GM19324 (cell line): ENCODE measurements around the gene GLI2.

Experiments
- ATAC-seq: cut with Tn5 transposase; IDR thresholded peaks from one replicate; pipeline ENCODE4 v1.9.1; 2021; ENCODE audit warnings: mild to moderate bottlenecking, moderate library complexity; ENCODE audit not compliant: unreplicated experiment, low FRiP score

The GLI2 gene

GRCh38 chr2:120768112-120769048, 32.7 kb downstream of the GLI2 start:
- no peak for ATAC-seq

- ATAC-seq = no peak
These were observed 33.6 kb downstream of the GLI2 start for GRCh38 chr2:120769076-120769786.

GRCh38 chr2:120769787-120770120, 34.1 kb downstream of the GLI2 start:
- no peak for ATAC-seq

GRCh38 chr2:120770176-120770575, 34.5 kb downstream of the GLI2 start:
- no peak for ATAC-seq

- ATAC-seq = no peak
These were observed 35.0 kb downstream of the GLI2 start for GRCh38 chr2:120770641-120771040.

- ATAC-seq = no peak
These were observed 35.6 kb downstream of the GLI2 start for GRCh38 chr2:120771111-120771780.

GRCh38 chr2:120771781-120772208, 36.1 kb downstream of the GLI2 start:
- no peak for ATAC-seq

- no peak for ATAC-seq
These were observed 36.6 kb downstream of the GLI2 start for GRCh38 chr2:120772261-120772660.

GRCh38 chr2:120773186-120773800, 37.6 kb downstream of the GLI2 start:
- no peak for ATAC-seq

GRCh38 chr2:120774557-120775160, 39.0 kb downstream of the GLI2 start:
- no peak for ATAC-seq

- no peak for ATAC-seq
These were observed 39.5 kb downstream of the GLI2 start for GRCh38 chr2:120775194-120775593.

GRCh38 chr2:120775801-120776589, 40.3 kb downstream of the GLI2 start:
- no peak for ATAC-seq

- no peak for ATAC-seq
These were observed 41.0 kb downstream of the GLI2 start for GRCh38 chr2:120776649-120777048.

- no peak for ATAC-seq
These were observed 41.6 kb downstream of the GLI2 start for GRCh38 chr2:120777170-120777751.

- no peak for ATAC-seq
These were observed 42.1 kb downstream of the GLI2 start for GRCh38 chr2:120777787-120778186.

GRCh38 chr2:120778244-120778643, 42.6 kb downstream of the GLI2 start:
- no peak for ATAC-seq

GRCh38 chr2:120779781-120780283, 44.2 kb downstream of the GLI2 start:
- no peak for ATAC-seq

GRCh38 chr2:120780402-120780801, 44.7 kb downstream of the GLI2 start:
- ATAC-seq = no peak

- no peak for ATAC-seq
These were observed 47.7 kb downstream of the GLI2 start for GRCh38 chr2:120783371-120783791.
